Measurements from ENCODE around the gene C19orf38.

DNA sequence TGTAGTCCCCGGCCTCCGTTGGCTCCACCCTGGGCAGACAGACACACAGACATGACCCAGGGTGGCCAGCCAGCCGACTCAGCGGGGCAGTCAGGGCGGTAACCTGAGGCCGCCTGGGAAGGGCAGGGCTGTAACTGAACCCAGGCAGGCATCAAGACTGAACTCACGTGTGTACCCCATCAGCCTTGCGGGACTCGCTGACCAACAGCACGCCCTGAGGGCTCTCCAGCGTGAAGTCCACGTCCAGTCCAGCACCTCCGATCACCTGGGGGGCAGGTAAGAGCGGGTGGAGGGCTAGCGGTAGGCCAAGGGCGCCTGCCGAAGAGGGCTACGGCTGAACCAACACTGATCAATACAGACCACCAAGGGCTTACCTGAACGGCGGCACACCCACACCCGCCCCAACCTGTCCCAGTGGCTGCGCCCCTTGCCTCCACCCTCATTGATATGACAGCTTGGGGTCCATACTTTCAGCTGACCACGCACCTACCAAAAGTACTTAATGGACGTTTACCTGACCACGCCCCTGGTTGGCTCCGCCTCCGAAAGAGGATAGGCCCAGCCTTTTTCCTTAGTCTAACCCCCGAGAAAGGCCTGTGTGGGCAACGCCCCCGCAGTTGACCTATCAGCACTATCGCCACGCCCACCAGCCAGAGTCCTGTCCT, 13.0 kb upstream of the C19orf38 start:
- TF ChIP-seq, protein P1, sequence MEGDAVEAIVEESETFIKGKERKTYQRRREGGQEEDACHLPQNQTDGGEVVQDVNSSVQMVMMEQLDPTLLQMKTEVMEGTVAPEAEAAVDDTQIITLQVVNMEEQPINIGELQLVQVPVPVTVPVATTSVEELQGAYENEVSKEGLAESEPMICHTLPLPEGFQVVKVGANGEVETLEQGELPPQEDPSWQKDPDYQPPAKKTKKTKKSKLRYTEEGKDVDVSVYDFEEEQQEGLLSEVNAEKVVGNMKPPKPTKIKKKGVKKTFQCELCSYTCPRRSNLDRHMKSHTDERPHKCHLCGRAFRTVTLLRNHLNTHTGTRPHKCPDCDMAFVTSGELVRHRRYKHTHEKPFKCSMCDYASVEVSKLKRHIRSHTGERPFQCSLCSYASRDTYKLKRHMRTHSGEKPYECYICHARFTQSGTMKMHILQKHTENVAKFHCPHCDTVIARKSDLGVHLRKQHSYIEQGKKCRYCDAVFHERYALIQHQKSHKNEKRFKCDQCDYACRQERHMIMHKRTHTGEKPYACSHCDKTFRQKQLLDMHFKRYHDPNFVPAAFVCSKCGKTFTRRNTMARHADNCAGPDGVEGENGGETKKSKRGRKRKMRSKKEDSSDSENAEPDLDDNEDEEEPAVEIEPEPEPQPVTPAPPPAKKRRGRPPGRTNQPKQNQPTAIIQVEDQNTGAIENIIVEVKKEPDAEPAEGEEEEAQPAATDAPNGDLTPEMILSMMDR (conservative IDR thresholded peaks at IDR 0.05; ENCODE audit: low read depth in 2 of 2), result no peak
- TF ChIP-seq POLR2AphosphoS5 (IDR thresholded peaks at IDR 0.05; ENCODE audit: low read depth) (no peak; the same call in 1 of the 2 replicates), CREB1 (CRISPR knock-in tag; IDR thresholded peaks at IDR 0.05; ENCODE audit: low read depth) (no peak), EZH2 (IDR thresholded peaks at IDR 0.05; ENCODE audit: low read depth, unreplicated experiment) (no peak), REST (IDR thresholded peaks at IDR 0.05; ENCODE audit: unreplicated experiment) (no peak), EZH2phosphoT487 (IDR thresholded peaks at IDR 0.05; ENCODE audit: unreplicated experiment) (no peak), JUNB (IDR thresholded peaks at IDR 0.05; ENCODE audit: unreplicated experiment) (no peak), ZNF114 (CRISPR knock-in tag; IDR thresholded peaks at IDR 0.05) (no peak), STAT1 (IDR thresholded peaks at IDR 0.05; ENCODE audit: unreplicated experiment) (no peak), NANOG (IDR thresholded peaks at IDR 0.05; ENCODE audit: borderline replicate concordance) (no peak), ZNF331 (CRISPR knock-in tag; IDR thresholded peaks at IDR 0.05; ENCODE audit: low read depth) (no peak)
- TF ChIP-seq, protein P2, sequence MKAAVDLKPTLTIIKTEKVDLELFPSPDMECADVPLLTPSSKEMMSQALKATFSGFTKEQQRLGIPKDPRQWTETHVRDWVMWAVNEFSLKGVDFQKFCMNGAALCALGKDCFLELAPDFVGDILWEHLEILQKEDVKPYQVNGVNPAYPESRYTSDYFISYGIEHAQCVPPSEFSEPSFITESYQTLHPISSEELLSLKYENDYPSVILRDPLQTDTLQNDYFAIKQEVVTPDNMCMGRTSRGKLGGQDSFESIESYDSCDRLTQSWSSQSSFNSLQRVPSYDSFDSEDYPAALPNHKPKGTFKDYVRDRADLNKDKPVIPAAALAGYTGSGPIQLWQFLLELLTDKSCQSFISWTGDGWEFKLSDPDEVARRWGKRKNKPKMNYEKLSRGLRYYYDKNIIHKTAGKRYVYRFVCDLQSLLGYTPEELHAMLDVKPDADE (IDR thresholded peaks at IDR 0.05), result no peak
- TF ChIP-seq, protein P3, sequence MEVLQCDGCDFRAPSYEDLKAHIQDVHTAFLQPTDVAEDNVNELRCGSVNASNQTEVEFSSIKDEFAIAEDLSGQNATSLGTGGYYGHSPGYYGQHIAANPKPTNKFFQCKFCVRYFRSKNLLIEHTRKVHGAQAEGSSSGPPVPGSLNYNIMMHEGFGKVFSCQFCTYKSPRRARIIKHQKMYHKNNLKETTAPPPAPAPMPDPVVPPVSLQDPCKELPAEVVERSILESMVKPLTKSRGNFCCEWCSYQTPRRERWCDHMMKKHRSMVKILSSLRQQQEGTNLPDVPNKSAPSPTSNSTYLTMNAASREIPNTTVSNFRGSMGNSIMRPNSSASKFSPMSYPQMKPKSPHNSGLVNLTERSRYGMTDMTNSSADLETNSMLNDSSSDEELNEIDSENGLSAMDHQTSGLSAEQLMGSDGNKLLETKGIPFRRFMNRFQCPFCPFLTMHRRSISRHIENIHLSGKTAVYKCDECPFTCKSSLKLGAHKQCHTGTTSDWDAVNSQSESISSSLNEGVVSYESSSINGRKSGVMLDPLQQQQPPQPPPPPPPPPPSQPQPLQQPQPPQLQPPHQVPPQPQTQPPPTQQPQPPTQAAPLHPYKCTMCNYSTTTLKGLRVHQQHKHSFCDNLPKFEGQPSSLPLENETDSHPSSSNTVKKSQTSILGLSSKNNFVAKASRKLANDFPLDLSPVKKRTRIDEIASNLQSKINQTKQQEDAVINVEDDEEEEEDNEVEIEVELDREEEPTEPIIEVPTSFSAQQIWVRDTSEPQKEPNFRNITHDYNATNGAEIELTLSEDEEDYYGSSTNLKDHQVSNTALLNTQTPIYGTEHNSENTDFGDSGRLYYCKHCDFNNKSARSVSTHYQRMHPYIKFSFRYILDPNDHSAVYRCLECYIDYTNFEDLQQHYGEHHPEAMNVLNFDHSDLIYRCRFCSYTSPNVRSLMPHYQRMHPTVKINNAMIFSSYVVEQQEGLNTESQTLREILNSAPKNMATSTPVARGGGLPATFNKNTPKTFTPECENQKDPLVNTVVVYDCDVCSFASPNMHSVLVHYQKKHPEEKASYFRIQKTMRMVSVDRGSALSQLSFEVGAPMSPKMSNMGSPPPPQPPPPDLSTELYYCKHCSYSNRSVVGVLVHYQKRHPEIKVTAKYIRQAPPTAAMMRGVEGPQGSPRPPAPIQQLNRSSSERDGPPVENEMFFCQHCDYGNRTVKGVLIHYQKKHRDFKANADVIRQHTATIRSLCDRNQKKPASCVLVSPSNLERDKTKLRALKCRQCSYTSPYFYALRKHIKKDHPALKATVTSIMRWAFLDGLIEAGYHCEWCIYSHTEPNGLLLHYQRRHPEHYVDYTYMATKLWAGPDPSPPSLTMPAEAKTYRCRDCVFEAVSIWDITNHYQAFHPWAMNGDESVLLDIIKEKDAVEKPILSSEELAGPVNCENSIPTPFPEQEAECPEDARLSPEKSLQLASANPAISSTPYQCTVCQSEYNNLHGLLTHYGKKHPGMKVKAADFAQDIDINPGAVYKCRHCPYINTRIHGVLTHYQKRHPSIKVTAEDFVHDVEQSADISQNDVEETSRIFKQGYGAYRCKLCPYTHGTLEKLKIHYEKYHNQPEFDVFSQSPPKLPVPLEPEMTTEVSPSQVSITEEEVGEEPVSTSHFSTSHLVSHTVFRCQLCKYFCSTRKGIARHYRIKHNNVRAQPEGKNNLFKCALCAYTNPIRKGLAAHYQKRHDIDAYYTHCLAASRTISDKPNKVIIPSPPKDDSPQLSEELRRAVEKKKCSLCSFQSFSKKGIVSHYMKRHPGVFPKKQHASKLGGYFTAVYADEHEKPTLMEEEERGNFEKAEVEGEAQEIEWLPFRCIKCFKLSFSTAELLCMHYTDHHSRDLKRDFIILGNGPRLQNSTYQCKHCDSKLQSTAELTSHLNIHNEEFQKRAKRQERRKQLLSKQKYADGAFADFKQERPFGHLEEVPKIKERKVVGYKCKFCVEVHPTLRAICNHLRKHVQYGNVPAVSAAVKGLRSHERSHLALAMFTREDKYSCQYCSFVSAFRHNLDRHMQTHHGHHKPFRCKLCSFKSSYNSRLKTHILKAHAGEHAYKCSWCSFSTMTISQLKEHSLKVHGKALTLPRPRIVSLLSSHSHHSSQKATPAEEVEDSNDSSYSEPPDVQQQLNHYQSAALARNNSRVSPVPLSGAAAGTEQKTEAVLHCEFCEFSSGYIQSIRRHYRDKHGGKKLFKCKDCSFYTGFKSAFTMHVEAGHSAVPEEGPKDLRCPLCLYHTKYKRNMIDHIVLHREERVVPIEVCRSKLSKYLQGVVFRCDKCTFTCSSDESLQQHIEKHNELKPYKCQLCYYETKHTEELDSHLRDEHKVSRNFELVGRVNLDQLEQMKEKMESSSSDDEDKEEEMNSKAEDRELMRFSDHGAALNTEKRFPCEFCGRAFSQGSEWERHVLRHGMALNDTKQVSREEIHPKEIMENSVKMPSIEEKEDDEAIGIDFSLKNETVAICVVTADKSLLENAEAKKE (CRISPR knock-in tag; IDR thresholded peaks at IDR 0.05), result no peak
